Fibroblast of the aortic adventitia (primary cell): ENCODE results near the gene FAM53B. TPM values are rescaled to one million over a fixed set of nuclear protein-coding genes. Genes with fewer than 3 reads are reported as not detected.

ENCODE experiments used
- DNase-seq: peaks from one replicate; pipeline ENCODE4 v3.0.0-alpha.2; 2010; ENCODE audit warnings: low read depth
- H3K4me3 ChIP-seq: 2 replicates; pipeline ENCODE4 v1.5.1; 2011; ENCODE audit warnings: low read depth, mild to moderate bottlenecking, control low read depth, low read length, moderate library complexity
- CTCF ChIP-seq: IDR thresholded peaks from 2 replicates; pipeline ENCODE4 v1.5.1; 2011; ENCODE audit warnings: mild to moderate bottlenecking, low read length, control low read depth, inconsistent platforms; ENCODE audit not compliant: insufficient read depth
- total RNA-seq: library from RNA; depleted of rRNA; stranded (reverse); fragments of >200 nt; gene quantifications from 2 replicates; pipeline ENCODE4 v1.2.3, GENCODE V29; 2012; ENCODE audit warnings: low replicate concordance

The FAM53B gene
- total RNA-seq, 1 donor, result 9.2 TPM

GRCh38 chr10:124630551-124630950 lies 113.6 kb downstream of the FAM53B start:
- no peak for TF ChIP-seq CTCF
- no peak for DNase-seq
- H3K4me3 ChIP-seq, result no peak overlapping the region

- no peak for TF ChIP-seq CTCF
- H3K4me3 ChIP-seq, result no peak overlapping the region
- DNase-seq, result no peak
Measured at GRCh38 chr10:124629842-124630241, 114.3 kb downstream of the FAM53B start.

GRCh38 chr10:124629415-124629814 lies 114.8 kb downstream of the FAM53B start:
- peak; percentile 49 for DNase-seq
- no peak for TF ChIP-seq CTCF
- H3K4me3 ChIP-seq, result no peak overlapping the region

GRCh38 chr10:124628676-124629021 lies 115.5 kb downstream of the FAM53B start:
- TF ChIP-seq CTCF, result no peak
- DNase-seq, result no peak
- no peak overlapping the region for H3K4me3 ChIP-seq

GRCh38 chr10:124627866-124628675 lies 116.1 kb downstream of the FAM53B start:
- no peak overlapping the region for H3K4me3 ChIP-seq
- no peak for DNase-seq
- no peak for TF ChIP-seq CTCF

- no peak for DNase-seq
- TF ChIP-seq CTCF, result no peak
- no peak overlapping the region for H3K4me3 ChIP-seq
Measured at GRCh38 chr10:124626759-124627380, 117.3 kb downstream of the FAM53B start.
